Esophagus muscularis mucosa (tissue), 4 donors: ENCODE results near the gene UBE2Q1. TPM values are rescaled to one million over a fixed set of nuclear protein-coding genes. Genes with fewer than 3 reads are reported as not detected.

Experiments used
- DNase-seq: peaks from one replicate; pipeline ENCODE4 v3.0.0-alpha.2; 2017; ENCODE audit errors: extremely low spot score
- H3K27ac ChIP-seq, 4 donors: fragments of 200-600 bp; sonication (generic); replicated peaks in 1 of 4; 1 replicate in 3 of 4; 2 replicates in 1 of 4; pipeline ENCODE4 v1.5.1; 2016 to 2019; ENCODE audit warnings: mild to moderate bottlenecking in 1 of 4
- H3K27me3 ChIP-seq, 4 donors: fragments of 200-600 bp; sonication (generic); one replicate each; pipeline versions ENCODE4 v1.5.1 to v1.6.0; 2016 to 2019
- H3K36me3 ChIP-seq, 4 donors: fragments of 200-600 bp; sonication (generic); one replicate each; pipeline ENCODE4 v1.5.1; 2016 to 2019
- H3K4me1 ChIP-seq, 4 donors: fragments of 200-600 bp; sonication (generic); one replicate each; pipeline ENCODE4 v1.5.1; 2016 to 2019
- H3K4me3 ChIP-seq, 4 donors: fragments of 200-600 bp; sonication (generic); 1 replicate in 2 of 4; 2 replicates in 2 of 4; pipeline ENCODE4 v1.5.1; 2016 to 2019; ENCODE audit warnings: mild to moderate bottlenecking in 4 of 4, moderate library complexity in 1 of 4
- H3K9me3 ChIP-seq, 4 donors: fragments of 200-600 bp; sonication (generic); 1 replicate in 3 of 4; 2 replicates in 1 of 4; pipeline ENCODE4 v1.5.1; 2016 to 2019
- EP300 ChIP-seq: sonication (generic); formaldehyde crosslinking; IDR thresholded peaks from one replicate; pipeline ENCODE4 v1.6.1; 2017; ENCODE audit warnings: antibody characterized with exemption
- POLR2A ChIP-seq: fragments of 450-650 bp; IDR thresholded peaks from one replicate; pipeline ENCODE4 v1.6.1; 2017; ENCODE audit warnings: antibody characterized with exemption, moderate library complexity, mild to moderate bottlenecking, low read depth
- POLR2AphosphoS5 ChIP-seq, 2 donors: sonication (generic); formaldehyde crosslinking; IDR thresholded peaks; one replicate each; pipeline ENCODE4 v1.6.1; 2017; ENCODE audit warnings: antibody characterized with exemption in 2 of 2
- WGBS: methylation state at CpG from one replicate; pipeline ENCODE4 v1.1.5; 2018; 5-methylcytosine and 5-hydroxymethylcytosine counted together
- intact Hi-C: fragments of 100-400 bp; cut with DNase I; formaldehyde crosslinking; loops from one replicate; pipeline ENCODE4 v1.15.1; 2023
- total RNA-seq, 4 donors: library from RNA; depleted of rRNA; stranded (reverse); fragments of >200 nt; gene quantifications; one replicate each; pipeline versions ENCODE4 v1.1.0 to v1.2.1, GENCODE V29; 2016
- TF ChIP-seq, protein P1 (sequence below), 3 experiments: fragments of 200-600 bp in 2 of 3; fragments of 450-650 bp in 1 of 3; sonication (generic) in 2 of 3; IDR thresholded peaks; one replicate each; pipeline ENCODE4 v1.5.1; 2017 to 2019; ENCODE audit warnings: antibody characterized with exemption in 3 of 3, mild to moderate bottlenecking in 2 of 3, moderate library complexity in 1 of 3

Gene UBE2Q1
- total RNA-seq, 4 donors from 2014 or later = 23.7 to 41.3 (median 31.3) TPM

DNA sequence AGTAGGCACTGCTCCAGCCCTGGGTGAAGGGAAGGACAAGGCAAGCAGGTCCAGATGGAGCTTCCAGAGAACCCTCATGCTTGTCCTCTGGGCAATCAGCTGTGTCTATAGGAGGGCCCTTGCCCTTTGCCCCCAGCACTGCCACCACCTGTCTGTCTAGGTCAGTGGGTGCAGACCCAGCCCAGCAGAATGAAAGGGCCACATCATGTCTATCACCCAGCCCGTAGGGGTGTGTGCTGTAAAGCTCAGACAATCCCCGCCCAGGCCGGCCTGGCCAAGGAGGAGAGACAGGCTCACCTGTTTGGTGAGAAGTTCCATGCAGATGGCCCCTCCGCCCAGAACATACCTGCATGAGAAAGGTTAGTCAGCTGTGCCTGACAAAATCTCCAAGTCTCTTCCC is 7.0 kb downstream of the UBE2Q1 start:
- DNase-seq = no peak
- TF ChIP-seq POLR2AphosphoS5 (IDR thresholded peaks at IDR 0.05) (no peak), EP300 (no peak), POLR2A (no peak)
- TF ChIP-seq, protein P1, sequence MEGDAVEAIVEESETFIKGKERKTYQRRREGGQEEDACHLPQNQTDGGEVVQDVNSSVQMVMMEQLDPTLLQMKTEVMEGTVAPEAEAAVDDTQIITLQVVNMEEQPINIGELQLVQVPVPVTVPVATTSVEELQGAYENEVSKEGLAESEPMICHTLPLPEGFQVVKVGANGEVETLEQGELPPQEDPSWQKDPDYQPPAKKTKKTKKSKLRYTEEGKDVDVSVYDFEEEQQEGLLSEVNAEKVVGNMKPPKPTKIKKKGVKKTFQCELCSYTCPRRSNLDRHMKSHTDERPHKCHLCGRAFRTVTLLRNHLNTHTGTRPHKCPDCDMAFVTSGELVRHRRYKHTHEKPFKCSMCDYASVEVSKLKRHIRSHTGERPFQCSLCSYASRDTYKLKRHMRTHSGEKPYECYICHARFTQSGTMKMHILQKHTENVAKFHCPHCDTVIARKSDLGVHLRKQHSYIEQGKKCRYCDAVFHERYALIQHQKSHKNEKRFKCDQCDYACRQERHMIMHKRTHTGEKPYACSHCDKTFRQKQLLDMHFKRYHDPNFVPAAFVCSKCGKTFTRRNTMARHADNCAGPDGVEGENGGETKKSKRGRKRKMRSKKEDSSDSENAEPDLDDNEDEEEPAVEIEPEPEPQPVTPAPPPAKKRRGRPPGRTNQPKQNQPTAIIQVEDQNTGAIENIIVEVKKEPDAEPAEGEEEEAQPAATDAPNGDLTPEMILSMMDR (IDR thresholded peaks at IDR 0.05) = no peak
- no peak overlapping the region for H3K27ac ChIP-seq
- no peak overlapping the region for H3K4me3 ChIP-seq
- peaks cover 65 to 76% (median 72%) of the 10 kb centered on the region in 4 donors for H3K36me3 ChIP-seq
- H3K27me3 ChIP-seq = no peaks in the 10 kb centered on the region
- H3K9me3 ChIP-seq = no peaks in the 10 kb centered on the region
- H3K4me1 ChIP-seq = peaks cover 20 to 55% (median 35%) of the 10 kb centered on the region in 4 donors
- 80% methylated on average over 1 of the region's 4 CpGs for WGBS
- intact Hi-C loops = loop anchor here (5.0 to 10.0 kb wide), 3 partner anchors 147 to 381 kb away; partner anchors contain the start of gene IL6R

DNA sequence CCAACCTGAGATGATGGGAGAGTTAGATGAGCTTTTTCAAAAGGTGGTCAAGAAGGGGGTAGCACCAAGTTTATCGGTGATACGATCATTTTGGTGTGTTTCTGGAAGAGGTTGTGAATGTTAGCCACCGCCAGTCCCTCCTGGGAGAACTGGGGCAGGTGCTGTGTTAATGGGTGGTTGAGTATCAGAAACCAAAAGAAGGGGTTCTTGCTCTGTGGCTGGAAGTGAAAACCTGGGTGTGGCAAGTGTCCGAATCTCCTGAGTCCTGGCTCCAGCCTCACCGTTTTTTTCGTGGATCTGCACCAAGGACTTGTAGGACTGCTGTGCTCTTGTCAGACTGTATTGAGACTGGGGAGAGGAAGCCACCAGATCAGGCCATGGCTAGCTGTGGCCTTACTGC is 7.8 kb downstream of the UBE2Q1 start:
- no peak overlapping the region for H3K4me3 ChIP-seq
- intact Hi-C loops = loop anchor here (5.0 to 10.0 kb wide), 3 partner anchors 146 to 382 kb away; partner anchors contain the start of gene IL6R
- H3K4me1 ChIP-seq = peaks cover 12 to 47% (median 27%) of the 10 kb centered on the region in 4 donors
- DNase-seq = no peak
- no peaks in the 10 kb centered on the region for H3K27me3 ChIP-seq
- TF ChIP-seq POLR2AphosphoS5 (IDR thresholded peaks at IDR 0.05) = no peak
- no peak for TF ChIP-seq EP300
- TF ChIP-seq, protein P1 (IDR thresholded peaks at IDR 0.05) = no peak
- no peak for TF ChIP-seq POLR2A
- no peak overlapping the region for H3K27ac ChIP-seq
- no peaks in the 10 kb centered on the region for H3K9me3 ChIP-seq
- WGBS = 76% methylated on average over 6 of the region's 6 CpGs
- peaks cover 63 to 73% (median 70%) of the 10 kb centered on the region in 4 donors for H3K36me3 ChIP-seq

DNA sequence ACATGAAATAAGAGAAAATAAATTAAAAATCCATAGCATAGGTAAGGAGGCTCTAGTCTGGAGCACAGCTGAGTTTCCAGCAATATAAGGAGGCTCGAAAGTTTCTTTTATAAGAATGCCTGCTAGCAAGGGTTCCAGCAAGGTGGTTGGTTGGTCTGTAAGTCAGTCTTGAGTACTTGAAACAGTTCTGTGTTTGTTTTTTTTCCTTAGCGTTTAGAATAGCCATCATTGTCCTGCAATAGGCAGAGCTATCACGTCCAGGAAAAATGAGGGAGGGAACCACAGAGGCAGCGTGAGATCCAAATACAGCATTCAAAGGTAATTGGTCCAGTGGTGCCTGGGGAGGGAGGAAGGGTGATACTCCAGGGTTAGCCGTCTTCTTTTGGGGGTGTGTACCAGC is 8.4 kb downstream of the UBE2Q1 start:
- no peak overlapping the region for H3K4me3 ChIP-seq
- H3K9me3 ChIP-seq = no peaks in the 10 kb centered on the region
- TF ChIP-seq POLR2AphosphoS5 (IDR thresholded peaks at IDR 0.05) = no peak
- no peak for TF ChIP-seq EP300
- no peak for TF ChIP-seq POLR2A
- TF ChIP-seq, protein P1 (IDR thresholded peaks at IDR 0.05) = no peak
- peaks cover 57 to 67% (median 64%) of the 10 kb centered on the region in 4 donors for H3K36me3 ChIP-seq
- no peaks in the 10 kb centered on the region for H3K27me3 ChIP-seq
- peaks cover 11 to 41% (median 23%) of the 10 kb centered on the region in 4 donors for H3K4me1 ChIP-seq
- DNase-seq = no peak
- intact Hi-C loops = loop anchor here (5.0 to 10.0 kb wide), 3 partner anchors 145 to 382 kb away; partner anchors contain the start of gene IL6R
- H3K27ac ChIP-seq = no peak overlapping the region
- WGBS = 53% methylated on average over 5 of the region's 5 CpGs

DNA sequence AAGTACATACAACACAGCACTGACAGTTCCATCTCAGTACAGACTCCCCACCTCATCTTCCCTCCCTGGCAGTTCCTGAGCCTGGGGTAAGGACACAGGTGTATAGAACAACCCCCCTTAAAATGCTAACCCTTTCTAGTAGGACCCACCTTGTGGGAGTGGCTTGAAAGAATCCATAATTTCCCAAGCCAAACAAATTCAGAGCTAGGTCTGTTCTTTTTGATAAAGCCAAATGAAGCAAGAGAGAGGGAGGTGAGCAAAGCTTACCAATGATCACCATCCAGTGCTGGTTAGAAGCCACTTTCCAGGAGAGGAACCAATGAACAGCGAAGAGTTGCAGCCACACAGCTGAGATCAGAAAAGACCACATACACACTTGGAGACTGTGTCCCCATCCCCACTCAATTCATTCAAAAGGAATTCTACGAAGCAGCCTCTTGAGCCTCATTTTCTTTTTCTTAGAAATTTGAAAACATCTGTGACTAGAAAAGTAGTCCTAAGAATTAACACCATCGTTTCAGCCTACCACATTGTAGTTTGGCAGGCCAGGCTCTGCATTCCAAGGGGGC is 9.2 kb downstream of the UBE2Q1 start:
- 88% methylated on average over 3 of the region's 3 CpGs for WGBS
- Histone ChIP-seq H3K4me3 (no peak overlapping the region), H3K9me3 (no peaks in the 10 kb centered on the region), H3K4me1 (peaks cover 11 to 35% (median 21%) of the 10 kb centered on the region in 4 donors), H3K36me3 (peaks cover 50 to 59% (median 56%) of the 10 kb centered on the region in 4 donors), H3K27me3 (peaks cover 0 to 1% (median 0%) of the 10 kb centered on the region in 4 donors), H3K27ac (no peak overlapping the region)
- intact Hi-C loops = no loop called here
- TF ChIP-seq POLR2AphosphoS5 (IDR thresholded peaks at IDR 0.05) (no peak), EP300 (no peak), POLR2A (no peak)
- TF ChIP-seq, protein P1 (IDR thresholded peaks at IDR 0.05) = no peak
- no peak for DNase-seq
